GM20000 (cell line): Measurements from ENCODE around the gene C1orf21.

Experiments
- DNase-seq: peaks from one replicate; pipeline ENCODE4 v3.0.0; 2012; ENCODE audit warnings: low spot score
- CTCF ChIP-seq: IDR thresholded peaks from 2 replicates; pipeline ENCODE4 v1.5.1; 2012; ENCODE audit warnings: mild to moderate bottlenecking, control low read depth; ENCODE audit errors: extremely low read depth, missing control alignments

Gene C1orf21

DNA sequence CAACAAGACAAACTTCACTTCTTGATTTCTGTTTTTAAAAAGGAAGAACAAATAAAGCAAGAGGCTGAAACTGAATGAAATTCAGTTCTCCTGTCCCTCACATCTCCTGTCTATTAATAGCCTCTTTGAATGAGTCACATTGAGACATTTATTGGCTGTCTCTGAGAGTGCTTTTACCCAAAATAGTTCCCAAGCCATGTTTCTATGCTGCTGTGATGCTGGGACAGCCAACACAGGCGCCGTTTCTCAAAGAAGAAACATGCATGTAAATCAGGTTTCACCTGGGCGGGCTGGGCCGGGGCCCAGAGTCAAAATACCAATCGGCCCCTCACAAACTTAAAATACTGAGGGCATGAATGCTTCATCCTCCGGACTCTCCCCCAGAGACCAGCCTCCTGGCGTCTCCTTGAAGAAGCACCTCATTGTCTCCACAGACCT lies 262.6 kb downstream of the C1orf21 start:
- peak; percentile 73 for DNase-seq
- TF ChIP-seq CTCF, result no peak

DNA sequence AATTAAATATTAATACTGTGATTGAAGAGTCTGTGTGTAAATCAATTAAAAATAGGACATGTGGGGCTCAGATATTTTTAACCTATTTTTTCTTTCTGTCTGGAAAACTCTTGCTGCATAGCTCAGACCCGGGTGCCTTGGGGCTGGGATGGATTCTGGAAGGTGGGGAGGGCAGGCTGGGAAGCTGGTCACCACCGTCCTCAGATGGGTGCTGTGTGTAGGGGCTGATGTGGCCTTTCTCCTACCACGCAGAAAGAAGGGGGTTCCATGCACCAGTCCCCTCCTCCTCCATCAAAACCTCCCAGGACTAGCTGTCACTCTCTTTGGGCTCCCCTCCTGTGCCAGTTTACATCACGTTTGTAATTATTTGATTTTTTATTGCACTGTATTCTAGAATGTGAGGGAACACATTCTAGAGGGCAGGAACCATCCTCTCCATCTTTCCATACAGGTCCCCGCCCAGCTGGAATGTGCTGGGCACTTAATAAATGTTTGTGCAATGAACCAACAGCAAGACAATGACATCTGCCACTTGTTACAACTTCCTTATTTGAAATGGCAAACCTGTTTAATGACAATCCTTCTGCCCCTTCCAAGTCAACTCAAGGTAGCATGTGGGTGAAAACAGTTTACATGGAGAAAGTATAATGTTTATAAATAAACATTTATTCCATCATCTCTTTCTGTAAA lies 263.5 kb downstream of the C1orf21 start:
- DNase-seq, result no peak
- TF ChIP-seq CTCF, result no peak

DNA sequence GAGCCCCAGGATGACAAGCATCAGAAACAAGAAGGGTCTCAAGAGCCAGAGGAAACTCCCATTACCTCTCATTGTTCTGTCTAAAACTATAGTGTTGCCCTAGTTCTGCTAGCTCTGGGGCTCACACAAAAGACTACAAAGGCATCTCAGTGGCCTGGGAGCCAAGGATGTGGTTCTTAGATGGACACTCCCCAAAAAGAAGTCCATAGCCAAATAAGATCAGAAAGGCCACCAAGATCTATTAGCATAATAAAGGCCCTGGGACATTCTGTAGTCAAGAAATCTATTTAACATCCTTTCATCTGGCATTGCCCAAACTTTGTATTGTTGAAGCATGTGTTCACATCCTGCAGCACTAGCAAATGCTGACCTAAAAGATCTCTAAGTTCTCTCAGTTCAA lies 268.4 kb downstream of the C1orf21 start:
- no peak for DNase-seq
- TF ChIP-seq CTCF, result no peak

GRCh38 chr1:184656221-184656620 lies 269.4 kb downstream of the C1orf21 start:
- TF ChIP-seq CTCF, result no peak
- DNase-seq, result no peak

DNA sequence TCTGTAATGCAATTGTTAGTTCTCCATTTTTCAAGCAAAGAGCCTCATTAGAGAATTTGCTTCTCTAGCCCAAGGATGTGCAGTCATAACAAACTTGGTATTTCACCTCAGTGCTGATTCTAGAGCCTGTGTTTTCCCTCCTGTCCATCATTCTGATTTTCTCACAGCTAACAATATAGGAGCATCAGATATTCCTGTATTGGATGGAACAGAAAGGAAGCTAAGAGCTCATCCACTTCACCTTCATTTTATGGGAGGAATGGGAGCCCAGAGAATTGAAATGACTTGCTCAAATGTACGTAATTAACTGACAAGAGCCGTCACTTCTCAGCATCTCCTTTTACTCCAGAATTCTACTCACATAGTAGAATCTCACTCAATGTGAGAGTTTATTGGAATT lies 271.2 kb downstream of the C1orf21 start:
- TF ChIP-seq CTCF, result no peak
- no peak for DNase-seq

GRCh38 chr1:184660462-184661191 lies 273.8 kb downstream of the C1orf21 start:
- TF ChIP-seq CTCF, result no peak
- no peak for DNase-seq

DNA sequence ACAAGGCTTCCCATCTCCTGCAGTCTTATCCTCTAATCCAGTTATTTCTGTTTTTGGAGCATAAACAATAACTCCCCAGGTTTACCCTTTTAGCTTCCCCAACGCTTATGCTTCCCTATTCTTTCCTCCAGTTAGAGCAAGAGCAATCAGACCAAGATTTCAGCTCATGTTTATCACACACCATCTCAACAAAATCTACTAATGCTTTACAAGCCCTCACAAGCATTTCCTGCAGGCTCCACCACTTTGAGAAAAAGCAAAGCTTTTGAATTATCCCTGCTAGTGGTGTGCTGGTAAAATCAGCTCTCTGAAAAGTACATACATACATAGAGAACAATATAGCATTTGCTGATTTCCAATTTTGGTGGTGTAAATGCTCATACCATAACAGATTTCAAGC lies 275.0 kb downstream of the C1orf21 start:
- no peak for DNase-seq
- TF ChIP-seq CTCF, result no peak
